Aorta (tissue), 4 donors: ENCODE measurements around the gene APOBEC3F. TPM values are rescaled to one million over a fixed set of nuclear protein-coding genes. Genes with fewer than 3 reads are reported as not detected.

Source experiments
- polyA plus RNA-seq, 2 donors: library from polyadenylated mRNA; stranded (reverse); fragments of 200-250 nt; gene quantifications; one replicate each; pipeline ENCODE4 v1.2.3, GENCODE V29; 2013
- total RNA-seq, 2 donors: library from RNA; stranded (reverse); fragmentation: NEBNext Ultra II Directional; extraction: Animal tissue kit (Norgen Biotek cat#: 25700); gene quantifications; one replicate each; pipeline ENCODE4 v1.2.1, GENCODE V29; 2021
- donor health status: healthy with polysubstance abuse.
- donor health status: Bipolar disorder and iron deficiency.
- donor health status: DM: no; HTN: no; CAD: no.
- donor health status: DM: yes; HTN: yes; CAD: no.

Gene APOBEC3F
- total and polyA plus RNA-seq, 4 donors, result 4.9 to 9.5 (median 7.9) TPM

Other genes with a start within 250 kb of the APOBEC3F start
- gene DNAL4, start 246.7 kb upstream of the APOBEC3F start, total RNA-seq, result 10 to 100 TPM in 1 of 2 donors, 1 to 10 TPM in 1; 8.2 to 10.8 TPM
- 10 to 100 TPM in 1 of 2 donors, 1 to 10 TPM in 1; 8.8 to 14.3 TPM for gene DNAL4, start 246.7 kb upstream of the APOBEC3F start, polyA plus RNA-seq
- 10 to 100 TPM; 16.5 to 21.9 TPM for gene NPTXR, start 196.8 kb upstream of the APOBEC3F start, total RNA-seq
- gene NPTXR, start 196.8 kb upstream of the APOBEC3F start, polyA plus RNA-seq, result 10 to 100 TPM in 1 of 2 donors, 1 to 10 TPM in 1; 6.1 to 11.3 TPM
- gene CBX6, start 168.6 kb upstream of the APOBEC3F start, total RNA-seq, result 100 to 1,000 TPM in 1 of 2 donors, 10 to 100 TPM in 1; 97.2 to 104 TPM
- 10 to 100 TPM; 17.5 to 38.9 TPM for gene CBX6, start 168.6 kb upstream of the APOBEC3F start, polyA plus RNA-seq
- gene APOBEC3A, start 83.3 kb upstream of the APOBEC3F start, total RNA-seq, result 1 to 10 TPM; 1.4 to 7.3 TPM
- 1 to 10 TPM in 1 of 2 donors, not detected in 1; 4.4 TPM for gene APOBEC3A, start 83.3 kb upstream of the APOBEC3F start, polyA plus RNA-seq
- gene APOBEC3B, start 58.5 kb upstream of the APOBEC3F start, total RNA-seq, result 1 to 10 TPM in 1 of 2 donors, not detected in 1; 1.4 TPM
- 1 to 10 TPM in 1 of 2 donors, not detected in 1; 2.0 TPM for gene APOBEC3B, start 58.5 kb upstream of the APOBEC3F start, polyA plus RNA-seq
- 10 to 100 TPM; 12.4 to 25.3 TPM for gene APOBEC3C, start 26.6 kb upstream of the APOBEC3F start, total RNA-seq
- 10 to 100 TPM; 17.8 TPM for gene APOBEC3C, start 26.6 kb upstream of the APOBEC3F start, polyA plus RNA-seq
- 1 to 10 TPM; 1.8 to 4.9 TPM for gene APOBEC3D, start 19.7 kb upstream of the APOBEC3F start, total RNA-seq
- gene APOBEC3D, start 19.7 kb upstream of the APOBEC3F start, polyA plus RNA-seq, result 1 to 10 TPM in 1 of 2 donors, under 1 TPM in 1; 0.95 to 1.4 TPM
- 1 to 10 TPM; 7.0 to 9.5 TPM for gene APOBEC3G, start 36.4 kb downstream of the APOBEC3F start, total RNA-seq
- gene APOBEC3G, start 36.4 kb downstream of the APOBEC3F start, polyA plus RNA-seq, result 10 to 100 TPM in 1 of 2 donors, 1 to 10 TPM in 1; 6.3 to 10.1 TPM
- not detected for gene APOBEC3H, start 56.4 kb downstream of the APOBEC3F start, total RNA-seq
- gene APOBEC3H, start 56.4 kb downstream of the APOBEC3F start, polyA plus RNA-seq, result not detected
- gene CBX7, start 111.8 kb downstream of the APOBEC3F start, total RNA-seq, result 10 to 100 TPM; 90.5 to 93.4 TPM
- 100 to 1,000 TPM in 1 of 2 donors, 10 to 100 TPM in 1; 74.8 to 110 TPM for gene CBX7, start 111.8 kb downstream of the APOBEC3F start, polyA plus RNA-seq
- gene PDGFB, start 204.1 kb downstream of the APOBEC3F start, total RNA-seq, result 10 to 100 TPM in 1 of 2 donors, 1 to 10 TPM in 1; 6.7 to 20.7 TPM
- gene PDGFB, start 204.1 kb downstream of the APOBEC3F start, polyA plus RNA-seq, result 1 to 10 TPM in 1 of 2 donors, under 1 TPM in 1; 0.97 to 1.9 TPM